Heart left ventricle (tissue), 16 donors: Measurements from ENCODE around the gene PLCL1. TPM values are rescaled to one million over a fixed set of nuclear protein-coding genes. Genes with fewer than 3 reads are reported as not detected.

ENCODE experiments used
- ATAC-seq, 4 donors: fragments of 200-7000 bp; cut with Tn5 transposase; one replicate each; pipeline ENCODE4 v1.9.1; 2020 to 2022; ENCODE audit warnings: moderate library complexity in 4 of 4, mild to moderate bottlenecking in 3 of 4, moderate number of reproducible peaks in 1 of 4
- DNase-seq, 5 donors: peaks; one replicate each; pipeline ENCODE4 v3.0.0-alpha.2; 2020
- H3K27ac ChIP-seq, 12 donors: fragments of 200-600 bp; sonication (generic) in 4 of 12; one replicate each; pipeline versions ENCODE4 v1.5.0 to v1.8.0; 2016 to 2022; ENCODE audit warnings: mild to moderate bottlenecking in 2 of 12
- H3K27me3 ChIP-seq, 9 donors: fragments of 200-600 bp; sonication (generic) in 2 of 9; one replicate each; pipeline versions ENCODE4 v1.5.1 to v1.8.0; 2016 to 2022; ENCODE audit warnings: mild to moderate bottlenecking in 3 of 9
- H3K36me3 ChIP-seq, 9 donors: fragments of 200-600 bp; sonication (generic) in 2 of 9; one replicate each; pipeline versions ENCODE4 v1.5.0 to v1.8.0; 2018 to 2022; ENCODE audit warnings: mild to moderate bottlenecking in 2 of 9
- H3K4me1 ChIP-seq, 12 donors: fragments of 200-600 bp; sonication (generic) in 4 of 12; one replicate each; pipeline versions ENCODE4 v1.5.0 to v1.8.0; 2016 to 2022; ENCODE audit warnings: mild to moderate bottlenecking in 3 of 12
- H3K4me3 ChIP-seq, 12 donors: fragments of 200-600 bp; sonication (generic) in 4 of 12; one replicate each; pipeline versions ENCODE4 v1.5.0 to v1.8.0; 2017 to 2022; ENCODE audit warnings: mild to moderate bottlenecking in 9 of 12, moderate library complexity in 4 of 12
- H3K9me3 ChIP-seq, 12 donors: fragments of 200-600 bp; sonication (generic) in 4 of 12; one replicate each; pipeline versions ENCODE4 v1.5.0 to v1.8.0; 2016 to 2022; ENCODE audit warnings: mild to moderate bottlenecking in 1 of 12
- CTCF ChIP-seq, 12 donors: fragments of 200-600 bp; sonication (generic) in 4 of 12; IDR thresholded peaks; one replicate each; pipeline versions ENCODE4 v1.5.0 to v1.8.0; 2018 to 2022; ENCODE audit warnings: antibody characterized with exemption in 12 of 12, mild to moderate bottlenecking in 5 of 12
- POLR2A ChIP-seq, 2 donors: fragments of 450-650 bp; IDR thresholded peaks; one replicate each; pipeline ENCODE4 v1.6.1; 2017; ENCODE audit warnings: antibody characterized with exemption in 2 of 2, mild to moderate bottlenecking in 2 of 2, moderate library complexity in 2 of 2
- WGBS, 4 donors: extraction: QIAGEN DNeasy Blood & Tissue Kit in 2 of 4; methylation state at CpG; one replicate each; pipeline versions ENCODE4 v1.1.5 to v1.1.7; 2013 to 2018; 5-methylcytosine and 5-hydroxymethylcytosine counted together
- intact Hi-C, 10 donors: fragments of 100-400 bp; cut with DNase I; formaldehyde crosslinking; loops; one replicate each; pipeline versions ENCODE4 v1.11.1 to v1.14.2; 2022
- polyA plus RNA-seq, 2 donors: library from polyadenylated mRNA; stranded (reverse); fragments of 200-250 nt; gene quantifications; one replicate each; pipeline ENCODE4 v1.2.3, GENCODE V29; 2013
- total RNA-seq, 9 donors: library from RNA; depleted of rRNA in 2 of 9; stranded (reverse); fragments of >200 nt in 2 of 9; fragmentation: NEBNext Ultra II Directional in 3 of 9; extraction: Animal tissue kit (Norgen Biotek cat#: 25700) in 3 of 9; gene quantifications; one replicate each; pipeline versions ENCODE4 v1.1.0 to v1.2.4, GENCODE V29; 2016 to 2023
- donor health status: ischemic (EF 13 %, LVEDD 7.1; RV severe dilation, severe dysfunction).
- donor health status: healthy with polysubstance abuse.
- donor health status: DM: no; HTN: yes; CAD: no.
- donor health status: DM: no; HTN: no; CAD: no.
- donor health status: ischemic (EF 25% LVEDD 6.9; RV normal size, moderate dysfunction).
- donor health status: ischemic (EF 25% LVEDD 5.7; RV mildly dilated, moderate dysfunction).
- donor health status: healthy.
- donor health status: DM: yes; HTN: yes; CAD: no.
- donor health status: ischemic (EF 35%, LVEDD 5.7; RV mildly dilated, moderate dysfunction).
- donor health status: nonischemic (EF 11% LVEDD 7.7; RV severe dilation, severe dysfunction).
- donor health status: DM: yes; HTN: yes; CAD: no.
- donor health status: PGD.
- donor health status: ischemic (EF 29% LVEDD 5.4; RV normal size, mild dysfunction).
- donor health status: nonischemic (EF 23%, LVEDD 6.1; RV moderate dilation, normal function).

The PLCL1 gene
- total and polyA plus RNA-seq, 11 donors: 22.0 to 126 (median 90.4) TPM

- ATAC-seq (peak in 3 of 4 donors; percentile 78 to 86 (median 80)), DNase-seq (no peak)
- 13 to 32% (median 15%) methylated on average over 5 of the region's 5 CpGs for WGBS, 4 donors
- H3K36me3 ChIP-seq: no peaks in the 10 kb centered on the region
- no peaks in the 10 kb centered on the region for H3K27me3 ChIP-seq
- TF ChIP-seq CTCF (IDR thresholded peaks at IDR 0.05) (no peak), POLR2A (IDR thresholded peaks at IDR 0.05) (no peak)
- H3K4me3 ChIP-seq: peak overlapping the region in 9 of 12 donors; percentile 15 to 40 (median 33)
- H3K4me1 ChIP-seq: peaks cover 0 to 41% (median 19%) of the 10 kb centered on the region in 12 donors
- intact Hi-C loops: loop anchor here in 1 of 10 donors (5.0 kb wide), 1 partner anchor 39 kb away; no protein-coding TSS in a partner anchor
- peaks cover 0 to 7% (median 0%) of the 10 kb centered on the region in 12 donors for H3K9me3 ChIP-seq
- peak overlapping the region; percentile 21 to 77 (median 45) for H3K27ac ChIP-seq
These were observed 33.6 kb downstream of the PLCL1 start for GRCh38 chr2:197838036-197838435.

GRCh38 chr2:197838579-197838978, 34.2 kb downstream of the PLCL1 start:
- DNase-seq (no peak), ATAC-seq (peak in 2 of 4 donors; percentile 40 to 50)
- TF ChIP-seq POLR2A (IDR thresholded peaks at IDR 0.05): no peak
- TF ChIP-seq CTCF (IDR thresholded peaks at IDR 0.05): no peak
- 27 to 69% (median 36%) methylated on average over 2 of the region's 2 CpGs for WGBS, 4 donors
- intact Hi-C loops: loop anchor here in 1 of 10 donors (5.0 kb wide), 1 partner anchor 39 kb away; no protein-coding TSS in a partner anchor
- Histone ChIP-seq H3K36me3 (no peaks in the 10 kb centered on the region), H3K9me3 (peaks cover 0 to 7% (median 0%) of the 10 kb centered on the region in 12 donors), H3K27ac (peak overlapping the region in 11 of 12 donors; percentile 21 to 77 (median 46)), H3K4me3 (peak overlapping the region in 9 of 12 donors; percentile 15 to 40 (median 33)), H3K27me3 (no peaks in the 10 kb centered on the region), H3K4me1 (peaks cover 0 to 41% (median 19%) of the 10 kb centered on the region in 12 donors)

GRCh38 chr2:197839327-197839726, 34.9 kb downstream of the PLCL1 start:
- Histone ChIP-seq H3K27ac (no peak overlapping the region), H3K36me3 (no peaks in the 10 kb centered on the region), H3K4me3 (no peak overlapping the region), H3K27me3 (no peaks in the 10 kb centered on the region), H3K4me1 (peaks cover 0 to 41% (median 19%) of the 10 kb centered on the region in 12 donors), H3K9me3 (peaks cover 0 to 5% (median 0%) of the 10 kb centered on the region in 12 donors)
- ATAC-seq (no peak), DNase-seq (no peak)
- 73 to 81% (median 76%) methylated on average over 5 of the region's 5 CpGs for WGBS, 4 donors
- TF ChIP-seq CTCF (IDR thresholded peaks at IDR 0.05) (no peak), POLR2A (IDR thresholded peaks at IDR 0.05) (no peak)
- intact Hi-C loops: loop anchor here in 1 of 10 donors (5.0 kb wide), 1 partner anchor 38 kb away; no protein-coding TSS in a partner anchor

- no peak for TF ChIP-seq CTCF (IDR thresholded peaks at IDR 0.05)
- no peak for TF ChIP-seq POLR2A (IDR thresholded peaks at IDR 0.05)
- no peak overlapping the region for H3K27ac ChIP-seq
These were observed 35.5 kb downstream of the PLCL1 start for GRCh38 chr2:197839856-197840255.

More at GRCh38 chr2:197839856-197840255, 35.5 kb downstream of the PLCL1 start:
- Histone ChIP-seq H3K9me3 (peaks cover 0 to under 1% (median 0%) of the 10 kb centered on the region in 12 donors), H3K36me3 (no peaks in the 10 kb centered on the region), H3K4me3 (no peak overlapping the region), H3K4me1 (peaks cover 0 to 41% (median 19%) of the 10 kb centered on the region in 12 donors), H3K27me3 (no peaks in the 10 kb centered on the region)
- intact Hi-C loops: loop anchor here in 1 of 10 donors (5.0 kb wide), 1 partner anchor 37 kb away; no protein-coding TSS in a partner anchor
- ATAC-seq: no peak
- DNase-seq: no peak
